IMR-90 (cell line): ENCODE data around the gene TLCD1. TPM values are rescaled to one million over a fixed set of nuclear protein-coding genes. Genes with fewer than 3 reads are reported as not detected.

Experiments used
- ATAC-seq: fragments of 200-7000 bp; cut with Tn5 transposase; 2 replicates; pipeline ENCODE4 v1.9.1; 2020; ENCODE audit warnings: low read depth, mild to moderate bottlenecking, moderate library complexity
- BruUV-seq: library from RNA; stranded (reverse); fragments of 400-500 nt; replicated peaks from 2 replicates; lab custom pipeline; 2021; lab: Mats Ljungman, UMichigan
- CTCF ChIA-PET: fragments of 300-600 bp; formaldehyde crosslinking; extraction: SDS; loops from one replicate; lab custom pipeline; 2021; ENCODE audit warnings: antibody characterized with exemption; lab: Yijun Ruan, JAX
- POLR2A ChIA-PET: fragments of 300-600 bp; sonication (Branson Sonifier 250); formaldehyde crosslinking; loops from one replicate; lab custom pipeline; 2022; ENCODE audit warnings: antibody characterized with exemption; ENCODE audit not compliant: unreplicated experiment; lab: Charles Lee
- DNase-seq: peaks from one replicate; pipeline ENCODE4 v3.0.0; 2013
- H2AFZ ChIP-seq: replicated peaks from 2 replicates; pipeline ENCODE3; 2013; ENCODE audit warnings: low read length, mild to moderate bottlenecking; ENCODE audit not compliant: poor library complexity
- H2AK5ac ChIP-seq: 2 replicates; pipeline ENCODE4 v1.6.1; 2013; ENCODE audit warnings: low read depth, low read length, inconsistent platforms
- H2AK9ac ChIP-seq: replicated peaks from 2 replicates; pipeline ENCODE3; 2013; ENCODE audit warnings: mild to moderate bottlenecking, low read depth, low read length, moderate library complexity; ENCODE audit not compliant: poor library complexity
- H2BK120ac ChIP-seq: 2 replicates; pipeline ENCODE4 v1.6.1; 2013; ENCODE audit warnings: low read depth, low read length, inconsistent platforms
- H2BK15ac ChIP-seq: 3 replicates; pipeline ENCODE4 v1.6.1; 2013; ENCODE audit warnings: low read depth, low read length, inconsistent platforms
- H2BK20ac ChIP-seq: 2 replicates; pipeline ENCODE4 v1.6.1; 2013; ENCODE audit warnings: low read depth, mild to moderate bottlenecking, inconsistent platforms, low read length, moderate library complexity
- H2BK5ac ChIP-seq: 2 replicates; pipeline ENCODE4 v1.6.1; 2013; ENCODE audit warnings: mild to moderate bottlenecking, low read depth, low read length, inconsistent platforms; ENCODE audit not compliant: poor library complexity, severe bottlenecking
- H3K14ac ChIP-seq: replicated peaks from 2 replicates; pipeline ENCODE4 v1.6.1; 2013; ENCODE audit warnings: low read depth, low read length, inconsistent platforms
- H3K18ac ChIP-seq: 2 replicates; pipeline ENCODE4 v1.6.1; 2013; ENCODE audit warnings: low read depth, low read length, control low read depth
- H3K23ac ChIP-seq: 2 replicates; pipeline ENCODE4 v1.6.1; 2013; ENCODE audit warnings: low read depth, low read length, inconsistent platforms
- H3K27ac ChIP-seq: 2 replicates; pipeline ENCODE4 v1.5.1; 2013; ENCODE audit warnings: mild to moderate bottlenecking, control low read depth, low read length; ENCODE audit not compliant: insufficient read depth
- H3K27me3 ChIP-seq: 2 replicates; pipeline ENCODE4 v1.6.1; 2013; ENCODE audit warnings: low read length; ENCODE audit not compliant: control insufficient read depth, insufficient read depth
- H3K36me3 ChIP-seq: 2 replicates; pipeline ENCODE4 v1.6.1; 2013; ENCODE audit warnings: low read length, mixed read lengths; ENCODE audit not compliant: control insufficient read depth, insufficient read depth
- H3K4ac ChIP-seq: 2 replicates; pipeline ENCODE4 v1.6.1; 2013; ENCODE audit warnings: low read depth, low read length, inconsistent platforms
- H3K4me1 ChIP-seq: 2 replicates; pipeline ENCODE4 v1.6.1; 2013; ENCODE audit warnings: low read length, mixed read lengths; ENCODE audit not compliant: control insufficient read depth, insufficient read depth
- H3K4me2 ChIP-seq: 2 replicates; pipeline ENCODE4 v1.6.1; 2013; ENCODE audit warnings: low read depth, mild to moderate bottlenecking, control low read depth, low read length, moderate library complexity
- H3K4me3 ChIP-seq: 2 replicates; pipeline ENCODE4 v1.5.1; 2013; ENCODE audit warnings: low read depth, mild to moderate bottlenecking, control low read depth, low read length, moderate library complexity; ENCODE audit not compliant: insufficient read depth
- H3K56ac ChIP-seq: 2 replicates; pipeline ENCODE4 v1.6.1; 2013; ENCODE audit warnings: low read length, inconsistent platforms; ENCODE audit not compliant: insufficient read depth; ENCODE audit errors: extremely low read depth
- H3K79me1 ChIP-seq, 2 experiments: 2 replicates each; pipeline ENCODE4 v1.6.1; 2013; ENCODE audit warnings: low read length in 2 of 2, inconsistent platforms in 1 of 2, low read depth in 1 of 2
- H3K9ac ChIP-seq: 2 replicates; pipeline ENCODE4 v1.6.1; 2013; ENCODE audit warnings: low read depth, low read length, control low read depth
- H3K9me1 ChIP-seq: 2 replicates; pipeline ENCODE4 v1.6.1; 2013; ENCODE audit warnings: low read length, inconsistent platforms; ENCODE audit not compliant: insufficient read depth
- H3K9me3 ChIP-seq: 2 replicates; pipeline ENCODE4 v1.6.1; 2013; ENCODE audit warnings: low read length; ENCODE audit not compliant: control insufficient read depth, insufficient read depth
- H4K20me1 ChIP-seq: 2 replicates; pipeline ENCODE4 v1.6.1; 2013; ENCODE audit warnings: low read length, inconsistent platforms; ENCODE audit not compliant: insufficient read depth
- H4K5ac ChIP-seq: 2 replicates; pipeline ENCODE4 v1.6.1; 2013; ENCODE audit warnings: mild to moderate bottlenecking, low read depth, low read length, control low read depth
- H4K8ac ChIP-seq, 2 experiments: 2 replicates each; pipeline ENCODE4 v1.6.1; 2013; ENCODE audit warnings: low read depth in 2 of 2, low read length in 2 of 2, control low read depth in 1 of 2, inconsistent platforms in 1 of 2
- H4K91ac ChIP-seq: 2 replicates; pipeline ENCODE4 v1.6.1; 2013; ENCODE audit warnings: low read depth, low read length, inconsistent platforms; ENCODE audit not compliant: insufficient read depth
- BHLHE40 ChIP-seq: fragments of 150-350 bp; IDR thresholded peaks from 2 replicates; pipeline ENCODE4 v1.6.1; 2016; ENCODE audit warnings: mild to moderate bottlenecking, low read depth, low read length
- CEBPB ChIP-seq: IDR thresholded peaks from 2 replicates; pipeline ENCODE4 v1.6.1; 2012; ENCODE audit warnings: low read depth, low read length, improper control_type of control experiment
- FOS ChIP-seq: fragments of 150-350 bp; IDR thresholded peaks from 2 replicates; pipeline ENCODE4 v1.6.1; 2016; ENCODE audit warnings: low read depth, low read length
- NFE2L2 ChIP-seq: fragments of 150-350 bp; IDR thresholded peaks from 2 replicates; pipeline ENCODE4 v1.6.1; 2016; ENCODE audit warnings: low read depth, mild to moderate bottlenecking, low read length
- WGBS, 2 experiments: methylation state at CpG; one replicate each; pipeline versions ENCODE4 v1.1.5 to v1.1.7; 2013; ENCODE audit warnings: missing lambda C conversion rate in 2 of 2; ENCODE audit not compliant: insufficient read length in 1 of 2; ENCODE audit errors: extremely low coverage in 2 of 2; 5-methylcytosine and 5-hydroxymethylcytosine counted together
- dilution Hi-C: fragments of 300-500 bp; cut with HindIII; formaldehyde crosslinking; loops from one replicate; pipeline ENCODE4 v1.14.3; 2018; ENCODE audit warnings: low sequenced_read_pairs; ENCODE audit not compliant: unreplicated experiment
- in situ Hi-C: fragments of 300-500 bp; cut with MboI; formaldehyde crosslinking; loops from 3 replicates; pipeline ENCODE4 v1.14.3; 2019; ENCODE audit warnings: low sequenced_read_pairs, inconsistent platforms, mixed read lengths
- intact Hi-C: fragments of 100-400 bp; cut with micrococcal nuclease; formaldehyde crosslinking; loops from 2 replicates; pipeline ENCODE4 v1.10.0; 2022
- polyA plus RNA-seq, 3 experiments: library from polyadenylated mRNA; depleted of rRNA; stranded (reverse); fragments of >200 nt; gene quantifications; 2 replicates each; pipeline ENCODE4 v1.2.3, GENCODE V29; 2012; ENCODE audit warnings: low replicate concordance in 1 of 3
- total RNA-seq: library from RNA; depleted of rRNA; stranded (reverse); fragments of >200 nt; gene quantifications from 2 replicates; pipeline ENCODE4 v1.2.3, GENCODE V29; 2012

TLCD1 gene
- total and polyA plus RNA-seq, 2 of the 4 experiments (the other 2 are of a cell fraction), result 3.6 to 9.3 TPM

DNA sequence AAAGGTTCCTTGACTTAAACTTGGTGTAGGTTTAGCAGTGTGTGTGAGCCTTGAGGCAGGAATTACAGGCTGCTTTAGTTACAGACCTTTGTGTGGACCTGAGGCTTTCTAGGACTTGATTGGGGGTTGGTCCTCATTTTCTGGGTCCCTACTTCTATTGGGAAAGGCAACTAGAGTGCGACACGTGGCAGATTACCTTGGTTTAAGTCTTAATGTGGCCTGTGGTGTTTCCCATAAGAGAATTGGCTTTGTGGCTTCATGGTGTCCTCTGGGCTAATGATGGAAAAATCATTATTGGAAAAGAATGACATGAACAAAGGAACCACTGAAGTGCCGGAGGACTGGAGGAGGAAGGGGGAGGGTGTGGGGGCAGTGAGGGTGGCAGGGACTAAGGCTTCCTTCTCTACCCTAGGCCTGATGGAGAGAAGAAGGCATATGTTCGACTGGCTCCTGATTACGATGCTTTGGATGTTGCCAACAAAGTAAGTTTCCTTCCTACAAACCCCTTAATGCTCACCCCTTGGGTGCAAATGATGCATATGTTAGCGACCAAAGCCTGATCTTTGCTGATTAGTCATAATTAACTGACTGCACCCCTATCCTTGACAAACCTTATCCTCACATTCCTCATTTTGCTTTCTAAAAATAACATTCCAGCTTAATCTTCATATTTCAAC is 2.7 kb downstream of the TLCD1 start:
- no peak overlapping the region for H3K14ac ChIP-seq
- WGBS, 2 experiments, result 100% methylated on average over 1 of the region's 6 CpGs; no CpG with 5 or more reads in 1 of the 2 experiments
- H3K23ac ChIP-seq, result no peak overlapping the region; the same call in 1 of the 2 replicates
- no peak overlapping the region for H3K27ac ChIP-seq
- no peak overlapping the region for H2BK20ac ChIP-seq
- ATAC-seq (no peak), DNase-seq (no peak)
- H2AFZ ChIP-seq, result no peak overlapping the region
- dilution Hi-C loops, result no loop called here
- peaks cover 20% of the 10 kb centered on the region for H3K4me1 ChIP-seq
- H2BK120ac ChIP-seq, result no peak overlapping the region
- no peak overlapping the region for H2AK5ac ChIP-seq
- H4K20me1 ChIP-seq, result peaks cover 45% of the 10 kb centered on the region
- no peak overlapping the region for H4K5ac ChIP-seq
- CTCF ChIA-PET, result no interaction called here
- H3K79me1 ChIP-seq, result peaks cover 13 to 51% of the 10 kb centered on the region in 2 experiments; a peak in 3 of 4 replicates
- POLR2A ChIA-PET, result no interaction called here
- H3K9me1 ChIP-seq, result 0 out of 2 replicates have a peak, but pooled peaks cover 6% of the 10 kb centered on the region
- H3K9ac ChIP-seq, result no peak overlapping the region
- intact Hi-C loops, result no loop called here
- no peak overlapping the region for H3K4ac ChIP-seq
- no peak overlapping the region for H3K18ac ChIP-seq
- peaks cover 36% of the 10 kb centered on the region for H3K36me3 ChIP-seq
- H3K27me3 ChIP-seq, result no peaks in the 10 kb centered on the region
- no peak overlapping the region for H2AK9ac ChIP-seq
- H4K8ac ChIP-seq, result no peak overlapping the region
- H3K4me3 ChIP-seq, result no peak overlapping the region
- H2BK15ac ChIP-seq, result no peak overlapping the region
- no peak overlapping the region for H4K91ac ChIP-seq
- in situ Hi-C loops, result no loop called here
- H3K56ac ChIP-seq, result no peak overlapping the region
- no peaks in the 10 kb centered on the region for H3K9me3 ChIP-seq
- TF ChIP-seq BHLHE40 (no peak), CEBPB (no peak), FOS (no peak), NFE2L2 (no peak)
- no peak overlapping the region for H2BK5ac ChIP-seq
- BruUV-seq, result no TSS peak
- H3K4me2 ChIP-seq, result no peak overlapping the region
